ENCODE data around the gene HDLBP. TPM values are rescaled to one million over a fixed set of nuclear protein-coding genes. Genes with fewer than 3 reads are reported as not detected.

HDLBP gene
- total and polyA plus RNA-seq, 2 of the 4 experiments (the other 2 are of a cell fraction) = 648 to 1,165 TPM

GRCh38 chr2:241182531-241183133, 132.8 kb downstream of the HDLBP start:
- H2BK120ac ChIP-seq (ENCODE audit: low read depth, low read length) = no peak overlapping the region
- H4K20me1 ChIP-seq (ENCODE audit: insufficient read depth, low read length) = no peaks in the 10 kb centered on the region
- H4K5ac ChIP-seq (ENCODE audit: low read depth, low read length) = no peak overlapping the region
- H2AK5ac ChIP-seq (ENCODE audit: low read depth, low read length) = no peak overlapping the region
- H3K36me3 ChIP-seq (ENCODE audit: control insufficient read depth, insufficient read depth, low read length) = peaks cover 13% of the 10 kb centered on the region
- H3K27ac ChIP-seq (ENCODE audit: insufficient read depth, low read length) = no peak overlapping the region
- H2BK5ac ChIP-seq (ENCODE audit: low read depth, low read length, poor library complexity, severe bottlenecking) = no peak overlapping the region
- H2AK9ac ChIP-seq (replicated peaks; ENCODE audit: low read depth, low read length, poor library complexity) = no peak overlapping the region
- no peak overlapping the region for H3K23ac ChIP-seq (ENCODE audit: low read depth, low read length)
- no peak overlapping the region for H2BK20ac ChIP-seq (ENCODE audit: low read depth, low read length)
- no peak overlapping the region for H4K91ac ChIP-seq (ENCODE audit: insufficient read depth, low read depth, low read length)
- intact Hi-C loops (cut with micrococcal nuclease) (no loop called here), dilution Hi-C loops (cut with HindIII; ENCODE audit: low sequenced_read_pairs, unreplicated experiment) (no loop called here), in situ Hi-C loops (cut with MboI; ENCODE audit: low sequenced_read_pairs) (no loop called here)
- no peak overlapping the region for H2BK15ac ChIP-seq (ENCODE audit: low read depth, low read length)
- no peak overlapping the region for H3K4ac ChIP-seq (ENCODE audit: low read depth, low read length)
- H3K4me2 ChIP-seq (ENCODE audit: low read depth, low read length) = no peak overlapping the region
- CTCF ChIA-PET = no interaction called here
- no peak overlapping the region for H3K9ac ChIP-seq (ENCODE audit: low read depth, low read length)
- no peak overlapping the region for H3K14ac ChIP-seq (replicated peaks; ENCODE audit: low read depth, low read length)
- POLR2A ChIA-PET (ENCODE audit: unreplicated experiment) = no interaction called here
- DNase-seq (no peak), ATAC-seq (ENCODE audit: low read depth) (no peak)
- H3K27me3 ChIP-seq (ENCODE audit: control insufficient read depth, insufficient read depth, low read length) = no peaks in the 10 kb centered on the region; the same call in 1 of the 2 replicates
- H3K4me3 ChIP-seq (ENCODE audit: insufficient read depth, low read depth, low read length) = no peak overlapping the region
- no peak overlapping the region for H2AFZ ChIP-seq (replicated peaks; ENCODE audit: low read length, poor library complexity)
- no peak overlapping the region for H3K56ac ChIP-seq (ENCODE audit: extremely low read depth, insufficient read depth, low read length)
- no peak overlapping the region for H4K8ac ChIP-seq (ENCODE audit: low read depth in 2 of 2, low read length in 2 of 2)
- WGBS, 2 experiments (ENCODE audit: extremely low coverage in 2 of 2, insufficient read length in 1 of 2) = 90% methylated on average over 16 of the region's 28 CpGs; no CpG with 5 or more reads in 1 of the 2 experiments
- no TSS peak for BruUV-seq (replicated peaks)
- no peaks in the 10 kb centered on the region for H3K9me3 ChIP-seq (ENCODE audit: control insufficient read depth, insufficient read depth, low read length)
- H3K9me1 ChIP-seq (ENCODE audit: insufficient read depth, low read length) = peaks cover 3% of the 10 kb centered on the region; the same call in 1 of the 2 replicates
- no peak for TF ChIP-seq CHD1 (IDR thresholded peaks at IDR 0.05; ENCODE audit: low read depth, low read length)
- TF ChIP-seq, protein P1, sequence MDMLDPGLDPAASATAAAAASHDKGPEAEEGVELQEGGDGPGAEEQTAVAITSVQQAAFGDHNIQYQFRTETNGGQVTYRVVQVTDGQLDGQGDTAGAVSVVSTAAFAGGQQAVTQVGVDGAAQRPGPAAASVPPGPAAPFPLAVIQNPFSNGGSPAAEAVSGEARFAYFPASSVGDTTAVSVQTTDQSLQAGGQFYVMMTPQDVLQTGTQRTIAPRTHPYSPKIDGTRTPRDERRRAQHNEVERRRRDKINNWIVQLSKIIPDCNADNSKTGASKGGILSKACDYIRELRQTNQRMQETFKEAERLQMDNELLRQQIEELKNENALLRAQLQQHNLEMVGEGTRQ (IDR thresholded peaks at IDR 0.05; ENCODE audit: low read depth, low read length) = no peak
- TF ChIP-seq BHLHE40 (IDR thresholded peaks at IDR 0.05; ENCODE audit: low read depth, low read length) = no peak
- no peak for TF ChIP-seq CTCF (conservative IDR thresholded peaks at IDR 0.05; ENCODE audit: low read depth, low read length)
- no peak for TF ChIP-seq RCOR1 (IDR thresholded peaks at IDR 0.05; ENCODE audit: insufficient replicate concordance, low read length)
- TF ChIP-seq SMC3 (IDR thresholded peaks at IDR 0.05; ENCODE audit: low read depth, low read length) = no peak
- TF ChIP-seq NFE2L2 (IDR thresholded peaks at IDR 0.05; ENCODE audit: low read depth, low read length) = no peak
- TF ChIP-seq RFX5 (IDR thresholded peaks at IDR 0.05; ENCODE audit: low read depth, low read length) = no peak
- no peak for TF ChIP-seq POLR2A (IDR thresholded peaks at IDR 0.05; ENCODE audit: low read depth, low read length)
- no peak for TF ChIP-seq ELK1 (IDR thresholded peaks at IDR 0.05; ENCODE audit: borderline replicate concordance, low read depth, low read length)
- TF ChIP-seq FOS (IDR thresholded peaks at IDR 0.05; ENCODE audit: low read depth, low read length) = no peak
- no peak for TF ChIP-seq RAD21 (IDR thresholded peaks at IDR 0.05; ENCODE audit: low read length)
- no peak for TF ChIP-seq CEBPB (IDR thresholded peaks at IDR 0.05; ENCODE audit: low read depth, low read length)
- TF ChIP-seq MAFK (IDR thresholded peaks at IDR 0.05; ENCODE audit: low read depth, low read length) = no peak
- no peak for TF ChIP-seq MAZ (IDR thresholded peaks at IDR 0.05; ENCODE audit: borderline replicate concordance, low read depth, low read length)
- TF ChIP-seq MXI1 (IDR thresholded peaks at IDR 0.05; ENCODE audit: borderline replicate concordance, low read depth, low read length) = no peak
- H3K4me1 ChIP-seq (ENCODE audit: control insufficient read depth, insufficient read depth, low read length) = no peaks in the 10 kb centered on the region
- no peak overlapping the region for H3K18ac ChIP-seq (ENCODE audit: low read depth, low read length)
- no peaks in the 10 kb centered on the region for H3K79me1 ChIP-seq (ENCODE audit: low read depth in 1 of 2, low read length in 2 of 2)
